H1 (cell line): ENCODE data around the gene NSL1. TPM values are rescaled to one million over a fixed set of nuclear protein-coding genes. Genes with fewer than 3 reads are reported as not detected.

Source experiments
- ATF2 ChIP-seq: IDR thresholded peaks from 2 replicates; pipeline ENCODE4 v1.6.1; 2012; ENCODE audit warnings: low read length, inconsistent platforms
- CBX8 ChIP-seq: fragments of 300-800, 300-1000 bp; sonication (generic); IDR thresholded peaks from 2 replicates; pipeline ENCODE4 v1.7.1; 2016; ENCODE audit warnings: low read depth, low read length, borderline replicate concordance
- CHD2 ChIP-seq: IDR thresholded peaks from 2 replicates; pipeline ENCODE4 v1.6.1; 2012; ENCODE audit warnings: low read length, improper control_type of control experiment
- CREB1 ChIP-seq: IDR thresholded peaks from 2 replicates; pipeline ENCODE4 v1.6.1; 2012; ENCODE audit warnings: inconsistent platforms
- EGR1 ChIP-seq: IDR thresholded peaks from 2 replicates; pipeline ENCODE4 v1.6.1; 2011; ENCODE audit warnings: low read depth, low read length, borderline replicate concordance
- EZH2 ChIP-seq: fragments of 200-600 bp; sonication (generic); IDR thresholded peaks from 2 replicates; pipeline ENCODE4 v1.7.1; 2012; ENCODE audit warnings: low read depth, mild to moderate bottlenecking, moderate library complexity, low read length, inconsistent platforms; ENCODE audit not compliant: severe bottlenecking
- GABPA ChIP-seq: IDR thresholded peaks from 2 replicates; pipeline ENCODE4 v1.6.1; 2011; ENCODE audit warnings: mild to moderate bottlenecking, low read length, moderate library complexity, borderline replicate concordance; ENCODE audit not compliant: insufficient read depth
- GTF2F1 ChIP-seq: IDR thresholded peaks from 2 replicates; pipeline ENCODE4 v1.6.1; 2012; ENCODE audit warnings: low read depth, low read length, improper control_type of control experiment, borderline replicate concordance
- HDAC2 ChIP-seq, 2 experiments: fragments of 300-600 bp in 1 of 2; sonication (generic) in 1 of 2; IDR thresholded peaks; 2 replicates each; pipeline ENCODE4 v1.6.1; 2011 to 2012; ENCODE audit warnings: low read depth in 2 of 2, low read length in 2 of 2, mild to moderate bottlenecking in 2 of 2, moderate library complexity in 2 of 2, borderline replicate concordance in 1 of 2, inconsistent platforms in 1 of 2
- JUN ChIP-seq: IDR thresholded peaks from 2 replicates; pipeline ENCODE4 v1.6.1; 2011; ENCODE audit warnings: low read depth, mild to moderate bottlenecking, improper control_type of control experiment, low read length
- KDM4A ChIP-seq: IDR thresholded peaks from one replicate; pipeline ENCODE4 v1.7.1; 2012; ENCODE audit warnings: low read depth, mild to moderate bottlenecking, moderate library complexity, low read length, inconsistent platforms; ENCODE audit not compliant: severe bottlenecking
- KDM5A ChIP-seq: fragments of 200-600 bp; IDR thresholded peaks from 2 replicates; pipeline ENCODE4 v1.7.1; 2012; ENCODE audit warnings: mild to moderate bottlenecking, low read length, inconsistent platforms, mixed read lengths
- RAD21 ChIP-seq, 2 experiments: IDR thresholded peaks in 1 of 2; conservative IDR thresholded peaks in 1 of 2; 2 replicates each; pipeline ENCODE4 v1.6.1; 2011; ENCODE audit warnings: low read depth in 2 of 2, low read length in 2 of 2, improper control_type of control experiment in 1 of 2, inconsistent platforms in 1 of 2, mild to moderate bottlenecking in 1 of 2, moderate library complexity in 1 of 2
- RBBP5 ChIP-seq: IDR thresholded peaks from 2 replicates; pipeline ENCODE4 v1.7.1; 2012; ENCODE audit warnings: low read depth, mild to moderate bottlenecking, inconsistent platforms, low read length, moderate library complexity, borderline replicate concordance
- SIX5 ChIP-seq: IDR thresholded peaks from 2 replicates; pipeline ENCODE4 v1.6.1; 2011; ENCODE audit warnings: mild to moderate bottlenecking, low read depth, low read length
- SP1 ChIP-seq: IDR thresholded peaks from 2 replicates; pipeline ENCODE4 v1.6.1; 2011; ENCODE audit warnings: low read depth, low read length
- SRF ChIP-seq: IDR thresholded peaks from 2 replicates; pipeline ENCODE4 v1.6.1; 2011; ENCODE audit warnings: mild to moderate bottlenecking, low read depth, low read length, moderate library complexity
- TAF1 ChIP-seq: IDR thresholded peaks from 2 replicates; pipeline ENCODE4 v1.6.1; 2011; ENCODE audit warnings: mild to moderate bottlenecking, low read depth, low read length
- TCF12 ChIP-seq: IDR thresholded peaks from 2 replicates; pipeline ENCODE4 v1.6.1; 2011; ENCODE audit warnings: low read depth, mild to moderate bottlenecking, low read length
- TEAD4 ChIP-seq: IDR thresholded peaks from 2 replicates; pipeline ENCODE4 v1.6.1; 2012; ENCODE audit warnings: low read depth, low read length, inconsistent platforms, mixed read lengths
- YY1 ChIP-seq: IDR thresholded peaks from 2 replicates; pipeline ENCODE4 v1.6.1; 2011; ENCODE audit warnings: low read depth, mild to moderate bottlenecking, low read length
- polyA plus RNA-seq, 7 experiments: library from polyadenylated mRNA; depleted of rRNA in 3 of 7; stranded (reverse) in 5 of 7; unstranded in 2 of 7; fragments of >200 nt in 5 of 7; fragments of 200-250 nt in 2 of 7; gene quantifications; 1 replicate in 5 of 7; 2 replicates in 1 of 7; 4 replicates in 1 of 7; pipeline versions ENCODE4 v1.2.1 to v1.2.3, GENCODE V29; 2011 to 2013; ENCODE audit warnings: missing spikeins in 2 of 7, mixed read lengths in 2 of 7
- total RNA-seq: library from RNA; stranded (reverse); fragmentation: NEBNext Ultra II Directional; extraction: Animal tissue kit (Norgen Biotek cat#: 25700); gene quantifications from 2 replicates; pipeline ENCODE4 v1.2.1, GENCODE V29; 2021

NSL1 gene
- total and polyA plus RNA-seq, 2 of the 8 experiments (the other 6 are each of a cell fraction or from before 2014, with no cell fraction given): 25.4 to 51.7 TPM

- TF ChIP-seq HDAC2 (IDR thresholded peaks at IDR 0.05; ENCODE audit: borderline replicate concordance in 1 of 2, low read depth in 2 of 2, low read length in 2 of 2) (peak in 1 of 2 experiments; percentile 28; a peak in 1 of 4 replicates), GABPA (peak; percentile 98), CHD2 (0 out of 2 replicates have a peak, but pooled peaks have one; percentile 47), CREB1 (peak; percentile 68), TAF1 (peak; percentile 99), KDM4A (peak; percentile 10), TCF12 (peak; percentile 76; the same call in 1 of the 2 replicates), GTF2F1 (peak; percentile 70; the same call in 1 of the 2 replicates), RAD21 (IDR thresholded peaks at IDR 0.05 in 1 of 2, conservative IDR thresholded peaks at IDR 0.05 in 1 of 2; ENCODE audit: low read depth in 2 of 2, low read length in 2 of 2) (peak; percentile 22 to 32; a peak in 3 of 4 replicates), SP1 (peak; percentile 92), EGR1 (0 out of 2 replicates have a peak, but pooled peaks have one; percentile 47), KDM5A (peak; percentile 94), EZH2 (no peak), SIX5 (peak; percentile 43; the same call in 1 of the 2 replicates), CBX8 (no peak), YY1 (peak; percentile 98), RBBP5 (peak; percentile 88), JUN (0 out of 2 replicates have a peak, but pooled peaks have one; percentile 65), SRF (peak; percentile 66), ATF2 (no peak; the same call in 1 of the 2 replicates), TEAD4 (peak; percentile 57)
Observed at GRCh38 chr1:212791676-212792395, at the start of gene NSL1, which contains the start of gene TATDN3 (continued).
